A549 (cell line): ENCODE data around the gene VPS51. TPM values are rescaled to one million over a fixed set of nuclear protein-coding genes. Genes with fewer than 3 reads are reported as not detected.

ENCODE experiments used
- ATAC-seq, 2 experiments: fragments of 200-7000 bp in 1 of 2; fragments of >200 bp in 1 of 2; cut with Nextera tagmentation in 1 of 2; cut with Tn5 transposase in 1 of 2; 3 replicates each; pipeline versions ENCODE4 v1.8.0 to v1.9.1; 2018 to 2020; ENCODE audit warnings: mild to moderate bottlenecking in 1 of 2, moderate library complexity in 1 of 2
- CTCF ChIA-PET: fragments of 300-600 bp; sonication (Branson Sonifier 250); formaldehyde crosslinking; extraction: SDS; loops from one replicate; lab custom pipeline; 2021; ENCODE audit warnings: antibody characterized with exemption, inconsistent platforms; lab: Yijun Ruan, JAX
- POLR2A ChIA-PET: fragments of 350-600 bp; formaldehyde crosslinking; extraction: SDS; loops from one replicate; lab custom pipeline; 2021; ENCODE audit warnings: antibody characterized with exemption, inconsistent platforms; lab: Yijun Ruan, JAX
- DNase-seq, 2 experiments: peaks; one replicate each; pipeline versions ENCODE4 v3.0.0 to v3.0.0-alpha.2; 2011 to 2016; ENCODE audit warnings: low read depth in 1 of 2, low spot score in 1 of 2
- FAIRE-seq: peaks from 2 replicates; lab custom pipeline; 2011; peaks lifted over from hg19 to GRCh38; lab: Jason Lieb, UNC
- H3K27ac ChIP-seq, 2 experiments: fragments of >200 bp; sonication (Bioruptor Twin); formaldehyde crosslinking; 3 replicates each; pipeline ENCODE4 v1.5.1; 2016 to 2017
- H3K4me1 ChIP-seq: fragments of >200 bp; sonication (Bioruptor Twin); formaldehyde crosslinking; 3 replicates; pipeline ENCODE4 v1.6.1; 2016
- H3K4me2 ChIP-seq: fragments of >200 bp; sonication (Bioruptor Twin); formaldehyde crosslinking; 3 replicates; pipeline ENCODE4 v1.6.1; 2016
- H3K4me3 ChIP-seq: fragments of >200 bp; sonication (Bioruptor Twin); formaldehyde crosslinking; 3 replicates; pipeline ENCODE4 v1.5.1; 2016
- H3K9me3 ChIP-seq: fragments of >200 bp; sonication (Bioruptor Twin); formaldehyde crosslinking; 3 replicates; pipeline ENCODE4 v1.6.1; 2016
- ATOH8 ChIP-seq: fragments of 250-450 bp; sonication (Bioruptor Pico); IDR thresholded peaks from 2 replicates; pipeline ENCODE4 v1.5.0; 2020; ENCODE audit warnings: low read depth, mild to moderate bottlenecking, moderate library complexity
- CBX2 ChIP-seq: fragments of 200-600 bp; sonication (generic); IDR thresholded peaks from 2 replicates; pipeline ENCODE4 v1.6.1; 2016; ENCODE audit warnings: low read depth, mild to moderate bottlenecking, borderline replicate concordance
- EP300 ChIP-seq, 2 experiments: fragments of >200 bp; sonication (Bioruptor Twin); formaldehyde crosslinking; IDR thresholded peaks; 2 replicates in 1 of 2; 3 replicates in 1 of 2; pipeline ENCODE4 v1.6.1; 2016 to 2017
- ESRRA ChIP-seq: fragments of 150-350 bp; IDR thresholded peaks from 2 replicates; pipeline ENCODE4 v1.6.1; 2014; ENCODE audit warnings: mild to moderate bottlenecking, low read length, borderline replicate concordance
- FOSB ChIP-seq: fragments of 250-450 bp; sonication (Bioruptor Pico); IDR thresholded peaks from 2 replicates; pipeline ENCODE4 v1.5.0; 2020; ENCODE audit warnings: mild to moderate bottlenecking, moderate library complexity
- FOSL2 ChIP-seq, 2 experiments: fragments of 450-650 bp in 1 of 2; fragments of >200 bp in 1 of 2; sonication (Bioruptor Twin) in 1 of 2; formaldehyde crosslinking; IDR thresholded peaks; 2 replicates each; pipeline versions ENCODE4 v1.5.0 to v1.6.1; 2016 to 2020; ENCODE audit warnings: mild to moderate bottlenecking in 1 of 2, moderate library complexity in 1 of 2
- GATA3 ChIP-seq: IDR thresholded peaks from 2 replicates; pipeline ENCODE4 v1.6.1; 2012; ENCODE audit warnings: borderline replicate concordance
- HMGXB4 ChIP-seq: fragments of 250-450 bp; sonication (Bioruptor Pico); IDR thresholded peaks from 2 replicates; pipeline ENCODE4 v1.5.0; 2021; ENCODE audit warnings: mild to moderate bottlenecking, moderate library complexity, borderline replicate concordance
- HOXB13 ChIP-seq: fragments of 250-450 bp; sonication (Bioruptor Pico); IDR thresholded peaks from 2 replicates; pipeline ENCODE4 v1.5.0; 2020; ENCODE audit warnings: low read depth, mild to moderate bottlenecking, moderate library complexity
- MAZ ChIP-seq: fragments of 150-350 bp; IDR thresholded peaks from 2 replicates; pipeline ENCODE4 v1.6.1; 2014; ENCODE audit warnings: antibody characterized with exemption, low read depth, low read length, borderline replicate concordance
- NR3C1 ChIP-seq: fragments of >200 bp; sonication (Bioruptor Twin); formaldehyde crosslinking; IDR thresholded peaks from 3 replicates; pipeline ENCODE4 v1.6.1; 2017
- POLR2A ChIP-seq: IDR thresholded peaks from 2 replicates; pipeline ENCODE4 v1.6.1; 2012; ENCODE audit warnings: mild to moderate bottlenecking, low read length
- SREBF2 ChIP-seq: fragments of 450-650 bp; IDR thresholded peaks from 2 replicates; pipeline ENCODE4 v1.6.1; 2014; ENCODE audit warnings: mild to moderate bottlenecking, moderate library complexity
- TP53 ChIP-seq: fragments of 250-450 bp; sonication (Bioruptor Pico); IDR thresholded peaks from 2 replicates; pipeline ENCODE4 v1.5.0; 2021; ENCODE audit warnings: mild to moderate bottlenecking, moderate library complexity
- ZC3H11A ChIP-seq: fragments of 450-650 bp; IDR thresholded peaks from 2 replicates; pipeline ENCODE4 v1.6.1; 2014; ENCODE audit warnings: antibody characterized with exemption, mild to moderate bottlenecking
- ZFP36 ChIP-seq: fragments of 450-650 bp; IDR thresholded peaks from 2 replicates; pipeline ENCODE4 v1.6.1; 2014; ENCODE audit warnings: borderline replicate concordance; ENCODE audit not compliant: partially characterized antibody
- ZNF302 ChIP-seq: fragments of 250-450 bp; sonication (Bioruptor Pico); IDR thresholded peaks from 2 replicates; pipeline ENCODE4 v1.9.0; 2021; ENCODE audit warnings: inconsistent platforms, mild to moderate bottlenecking, moderate library complexity
- ZSCAN20 ChIP-seq: fragments of 250-450 bp; sonication (Bioruptor Pico); IDR thresholded peaks from 2 replicates; pipeline ENCODE4 v1.8.0; 2022; ENCODE audit warnings: mild to moderate bottlenecking, moderate library complexity
- WGBS: methylation state at CpG from one replicate; pipeline ENCODE4 v1.1.6; 2017; ENCODE audit errors: missing lambda C conversion rate; 5-methylcytosine and 5-hydroxymethylcytosine counted together
- polyA plus RNA-seq, 4 experiments: library from polyadenylated mRNA; depleted of rRNA in 3 of 4; stranded (reverse); fragments of >200 nt; fragmentation: RNase III in 1 of 4; extraction: RNeasy Plus Mini Kit Qiagen cat#74134 plus additional on column Dnase treatment in 1 of 4; gene quantifications; 2 replicates in 3 of 4; 3 replicates in 1 of 4; pipeline ENCODE4 v1.2.3, GENCODE V29; 2011 to 2017
- TF ChIP-seq, protein P1 (sequence below): fragments of 450-650 bp; IDR thresholded peaks from 2 replicates; pipeline ENCODE4 v1.6.1; 2014; ENCODE audit warnings: antibody characterized with exemption
- TF ChIP-seq, protein P2 (sequence below): fragments of >200 bp; sonication (Bioruptor Twin); formaldehyde crosslinking; IDR thresholded peaks from 2 replicates; pipeline ENCODE4 v1.6.1; 2016

Gene VPS51
- polyA plus RNA-seq, 2 of the 4 experiments (the other 2 are of a cell fraction), result 37.2 to 51.0 TPM

DNA sequence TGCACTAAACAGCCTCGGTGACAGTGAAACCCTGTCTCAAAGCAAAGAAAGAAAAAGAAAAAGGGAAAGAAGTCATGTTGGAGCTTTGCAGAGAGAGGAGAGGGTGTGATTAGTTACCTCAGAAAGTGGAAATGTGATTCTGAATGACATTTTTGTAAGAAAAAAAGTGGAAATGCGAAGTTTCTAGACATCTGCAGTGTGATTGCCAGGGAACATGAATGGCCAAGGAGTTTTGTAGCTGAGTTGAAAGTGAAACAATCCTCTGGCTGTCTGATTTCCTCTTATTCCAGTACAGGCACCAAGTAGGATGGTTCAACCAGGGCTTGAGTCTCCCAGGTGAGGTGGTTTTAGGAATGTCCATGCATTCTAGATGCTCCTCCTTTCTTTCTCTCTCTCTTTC lies 56.1 kb downstream of the VPS51 start:
- Histone ChIP-seq H3K4me1 (peaks cover 19% of the 10 kb centered on the region), H3K27ac (no peak overlapping the region; a peak in 1 of 6 replicates), H3K4me3 (no peak overlapping the region), H3K9me3 (peaks cover 8% of the 10 kb centered on the region), H3K4me2 (no peak overlapping the region)
- ChIA-PET CTCF (interaction anchor here (0.9 to 2.1 kb wide), 4 partner anchors 29 to 107 kb away, joined by 3 to 6 read pairs (median 6); partner anchors contain the start of genes CAPN1 and ZNHIT2), POLR2A (no interaction called here)
- no peak for ATAC-seq
- no peak for FAIRE-seq
- no peak for DNase-seq
- WGBS, result 84% methylated on average over 2 of the region's 2 CpGs
- TF ChIP-seq TP53 (CRISPR knock-in tag), result no peak
- TF ChIP-seq NR3C1, result no peak
- TF ChIP-seq FOSL2 (IDR thresholded peaks at IDR 0.05), result no peak
- TF ChIP-seq FOSL2 (CRISPR knock-in tag; IDR thresholded peaks at IDR 0.05), result no peak

GRCh38 chr11:65156256-65156655 lies 60.2 kb downstream of the VPS51 start:
- CTCF ChIA-PET, result interaction anchor here (1.1 to 1.3 kb wide), 3 partner anchors 9 to 12 kb away, joined by 3 to 4 read pairs (median 4); no protein-coding TSS in a partner anchor
- H3K4me3 ChIP-seq, result no peak overlapping the region
- TF ChIP-seq ZNF302 (CRISPR knock-in tag) (no peak), ZSCAN20 (CRISPR knock-in tag) (no peak), CBX2 (no peak), ZC3H11A (no peak), EP300 (IDR thresholded peaks at IDR 0.05) (no peak), ZFP36 (no peak), FOSB (CRISPR knock-in tag) (no peak), ESRRA (no peak), GATA3 (no peak), HMGXB4 (CRISPR knock-in tag) (no peak), FOSL2 (IDR thresholded peaks at IDR 0.05) (no peak), FOSL2 (CRISPR knock-in tag; IDR thresholded peaks at IDR 0.05) (no peak), SREBF2 (no peak), POLR2A (no peak), MAZ (no peak)
- TF ChIP-seq, protein P1, sequence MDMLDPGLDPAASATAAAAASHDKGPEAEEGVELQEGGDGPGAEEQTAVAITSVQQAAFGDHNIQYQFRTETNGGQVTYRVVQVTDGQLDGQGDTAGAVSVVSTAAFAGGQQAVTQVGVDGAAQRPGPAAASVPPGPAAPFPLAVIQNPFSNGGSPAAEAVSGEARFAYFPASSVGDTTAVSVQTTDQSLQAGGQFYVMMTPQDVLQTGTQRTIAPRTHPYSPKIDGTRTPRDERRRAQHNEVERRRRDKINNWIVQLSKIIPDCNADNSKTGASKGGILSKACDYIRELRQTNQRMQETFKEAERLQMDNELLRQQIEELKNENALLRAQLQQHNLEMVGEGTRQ, result no peak
- TF ChIP-seq, protein P2, sequence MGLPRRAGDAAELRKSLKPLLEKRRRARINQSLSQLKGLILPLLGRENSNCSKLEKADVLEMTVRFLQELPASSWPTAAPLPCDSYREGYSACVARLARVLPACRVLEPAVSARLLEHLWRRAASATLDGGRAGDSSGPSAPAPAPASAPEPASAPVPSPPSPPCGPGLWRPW, result no peak
- FAIRE-seq (no peak), DNase-seq (no peak), ATAC-seq (no peak)
- POLR2A ChIA-PET, result no interaction called here
- no peak overlapping the region for H3K27ac ChIP-seq
- no peaks in the 10 kb centered on the region for H3K9me3 ChIP-seq
- peaks cover 2% of the 10 kb centered on the region for H3K4me1 ChIP-seq
- WGBS, result 94% methylated on average over 3 of the region's 3 CpGs
- no peak overlapping the region for H3K4me2 ChIP-seq

GRCh38 chr11:65156926-65157325 lies 60.9 kb downstream of the VPS51 start:
- ATAC-seq (no peak), DNase-seq (no peak)
- no peaks in the 10 kb centered on the region for H3K4me1 ChIP-seq
- no peak for TF ChIP-seq HOXB13
- TF ChIP-seq MAZ, result no peak
- no peak for TF ChIP-seq ATOH8 (CRISPR knock-in tag)
- TF ChIP-seq, all 56 proteins: peak for 0
- ChIA-PET CTCF (interaction anchor here (0.7 to 1.3 kb wide), 3 partner anchors 9 to 334 kb away, joined by 3 to 4 read pairs (median 4); no protein-coding TSS in a partner anchor), POLR2A (no interaction called here)
- WGBS, result 69% methylated on average over 3 of the region's 3 CpGs
- H3K9me3 ChIP-seq, result no peaks in the 10 kb centered on the region
- no peak overlapping the region for H3K27ac ChIP-seq
- no peak overlapping the region for H3K4me2 ChIP-seq
- no peak overlapping the region for H3K4me3 ChIP-seq
- no peak for FAIRE-seq
